ENCODE data around the gene GMCL1.
A peak's percentile ranks its signal among the peaks of the same experiment; 100 is the strongest.
"Not testable (repeated sequence)": the region's sequence is repeated elsewhere in the genome, so short reads cannot be mapped to it uniquely, and the experiment has no call there.

Gene GMCL1

DNA sequence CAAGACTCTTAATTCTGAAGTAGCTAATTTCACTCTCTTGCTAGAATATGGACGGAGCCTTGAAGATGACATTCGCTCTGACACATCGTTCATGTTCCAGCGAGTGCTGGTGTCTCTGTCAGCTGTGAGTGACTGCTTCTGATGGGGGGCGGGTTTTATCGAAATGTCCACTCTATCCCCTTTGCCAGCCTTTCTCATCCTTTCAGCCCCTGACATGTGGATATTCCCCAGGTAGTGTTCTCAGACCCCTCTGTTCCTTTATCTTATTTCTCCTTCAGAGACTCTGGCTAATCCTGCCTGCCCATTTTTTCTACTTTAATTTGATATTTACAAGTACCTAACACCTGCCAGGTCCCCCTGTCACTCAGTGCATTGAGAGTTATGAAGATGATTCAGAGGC, 18.9 kb upstream of the GMCL1 start:
- no peak for DNase-seq

DNA sequence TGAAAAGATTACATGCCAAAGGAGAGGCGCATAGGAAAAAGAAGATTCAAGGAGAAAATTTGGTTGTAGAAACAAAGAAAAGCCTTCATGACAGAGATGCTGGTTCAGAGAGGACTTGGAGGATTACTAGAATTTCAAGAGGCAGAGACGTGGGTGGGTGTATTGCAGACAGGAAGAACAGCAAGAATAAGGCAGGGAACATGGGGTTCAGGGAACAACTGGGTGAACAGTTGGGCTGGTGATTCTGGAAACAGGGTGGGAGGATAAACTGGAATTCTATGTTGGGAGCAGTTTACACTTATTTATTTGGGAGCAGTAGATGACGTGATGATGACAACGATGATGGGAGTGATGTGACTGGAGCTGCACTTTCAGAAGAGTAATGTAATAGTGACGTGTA, 18.4 kb upstream of the GMCL1 start:
- no peak for DNase-seq

DNA sequence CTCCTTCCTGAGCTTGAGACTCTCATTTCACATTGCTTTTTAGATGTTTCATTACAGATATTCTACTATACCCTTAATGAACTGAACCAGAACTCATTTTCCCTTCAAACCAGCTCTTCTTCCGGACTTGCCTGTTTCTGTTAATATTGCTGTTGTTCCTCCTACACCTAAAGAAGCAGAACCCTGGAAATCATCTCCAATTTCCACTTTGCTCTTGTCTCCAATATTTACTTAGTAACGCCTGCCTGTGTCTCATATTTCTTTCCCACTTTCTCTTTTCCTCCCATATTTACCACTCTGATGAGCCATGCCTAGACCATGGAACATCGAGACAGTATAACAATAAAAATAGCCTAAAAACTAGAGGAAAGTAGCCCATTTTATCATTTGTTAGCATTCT, 17.9 kb upstream of the GMCL1 start:
- DNase-seq: no peak

DNA sequence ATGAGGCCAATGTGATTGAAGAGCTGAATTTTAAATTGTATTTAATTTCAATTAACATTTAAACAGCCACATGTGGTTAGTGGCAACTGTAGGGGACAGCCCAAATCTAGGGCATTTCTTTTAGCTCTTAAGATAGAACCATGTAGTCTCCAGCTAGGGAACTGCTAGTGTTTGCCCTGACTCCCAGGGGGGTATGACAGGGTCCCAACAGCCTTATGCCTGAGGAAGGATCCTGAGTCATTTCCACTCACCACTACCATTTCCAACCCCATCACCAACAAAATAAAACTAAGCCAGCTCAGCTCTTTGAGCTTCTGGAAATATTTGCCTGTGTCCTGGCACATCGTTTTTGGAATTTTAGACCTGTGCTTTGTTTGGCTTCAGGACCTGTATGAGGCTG, 13.7 kb upstream of the GMCL1 start:
- no peak for DNase-seq

DNA sequence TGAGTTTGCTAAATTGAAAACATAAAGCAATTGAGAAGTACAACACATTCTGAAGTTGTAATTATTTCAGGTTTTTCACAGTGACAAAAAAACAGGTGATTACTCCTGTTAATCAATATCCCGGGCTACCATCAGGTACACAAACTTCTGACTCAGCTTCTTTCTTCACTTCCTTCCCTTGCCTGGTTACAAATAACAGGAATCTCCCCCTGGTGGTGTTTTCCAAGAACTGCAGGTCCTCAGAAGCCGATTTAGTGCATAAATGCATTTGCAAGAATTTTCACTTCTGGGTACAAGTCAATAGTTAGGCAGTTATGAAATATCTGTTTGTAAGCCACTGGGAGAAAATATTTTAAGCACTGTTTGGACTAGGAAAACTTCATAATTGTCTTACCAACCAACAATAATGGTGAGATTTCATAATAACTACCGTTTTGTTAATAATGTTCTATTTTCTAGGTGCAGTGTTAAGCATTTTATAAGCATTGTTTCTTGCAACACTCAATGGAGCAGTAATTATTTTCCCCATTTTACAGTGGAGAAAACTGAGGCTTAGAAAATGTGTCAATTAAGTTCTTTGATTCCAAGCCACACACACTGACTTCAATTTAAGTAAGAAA, 12.4 kb upstream of the GMCL1 start:
- DNase-seq: peak; percentile 94

DNA sequence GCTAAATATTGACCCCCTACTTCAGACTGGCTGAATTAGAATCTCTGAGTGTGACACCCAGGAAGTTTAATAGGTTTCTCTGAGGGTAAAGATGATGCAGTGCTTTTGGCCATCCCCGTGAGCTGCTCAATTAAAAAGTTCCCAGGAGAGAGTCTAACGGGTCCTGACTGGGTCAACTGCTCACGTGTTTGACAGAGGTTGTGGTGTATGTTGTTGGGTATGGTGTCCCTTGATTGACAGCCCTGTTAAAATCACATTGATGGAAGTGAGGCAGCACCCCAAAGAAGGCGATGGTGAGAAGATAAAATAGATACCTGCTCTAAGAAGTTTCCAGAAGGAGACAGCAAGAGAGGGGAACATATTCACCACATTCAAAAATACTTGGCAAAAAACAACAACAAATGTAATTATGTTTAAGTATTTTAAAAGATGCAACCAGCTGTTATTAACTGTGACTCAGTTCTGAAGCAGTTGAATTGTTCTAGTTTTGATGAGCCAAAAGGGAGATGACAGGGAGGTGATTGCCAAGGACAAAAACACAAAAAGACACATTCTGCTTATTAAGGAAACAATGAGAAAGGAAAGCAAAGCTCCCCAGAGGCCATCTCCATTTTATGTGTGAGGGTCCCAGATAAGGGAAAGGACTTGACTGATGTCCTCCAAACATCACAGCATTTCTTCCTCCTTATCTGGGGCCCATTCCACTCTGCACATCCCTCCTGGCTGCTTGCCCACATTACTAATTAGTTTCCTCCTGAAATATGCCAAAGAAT, 11.5 kb upstream of the GMCL1 start:
- DNase-seq: peak; percentile 87

DNA sequence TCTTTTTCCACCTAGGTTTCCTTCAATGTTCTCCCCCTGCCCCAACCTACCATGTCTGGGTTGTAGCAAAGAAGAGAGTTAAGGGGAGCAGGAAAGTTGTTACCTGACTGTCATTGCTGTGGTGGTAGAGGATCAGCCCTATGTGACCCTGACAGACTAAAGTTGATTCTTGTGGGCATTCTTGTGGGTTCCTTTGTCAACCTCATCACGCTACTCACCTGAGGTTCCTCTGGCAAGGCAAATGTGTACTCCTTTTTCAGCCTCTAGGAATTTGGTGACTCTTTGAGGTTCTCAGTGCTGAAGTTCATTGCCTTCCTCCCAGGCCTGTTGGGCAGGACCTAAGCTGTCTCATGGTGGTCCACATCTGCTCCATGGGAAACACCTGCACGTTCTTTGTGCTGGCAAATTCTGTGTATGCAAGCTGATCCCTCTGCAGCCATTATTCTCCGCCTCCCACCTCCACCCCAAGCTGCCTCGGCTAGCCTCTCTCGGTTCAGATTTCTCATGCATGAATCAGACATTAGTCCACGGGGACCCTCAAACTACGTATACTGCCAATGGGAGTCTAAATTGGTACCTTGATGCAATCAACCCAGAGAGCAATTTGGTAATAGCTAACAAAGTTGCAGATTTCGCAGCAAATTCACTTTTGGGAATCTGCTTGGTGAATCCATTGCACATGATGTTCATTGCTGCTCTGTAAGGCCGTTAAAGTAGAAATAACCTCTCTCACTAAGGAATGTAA, 1.5 kb upstream of the GMCL1 start:
- DNase-seq: no peak

DNA sequence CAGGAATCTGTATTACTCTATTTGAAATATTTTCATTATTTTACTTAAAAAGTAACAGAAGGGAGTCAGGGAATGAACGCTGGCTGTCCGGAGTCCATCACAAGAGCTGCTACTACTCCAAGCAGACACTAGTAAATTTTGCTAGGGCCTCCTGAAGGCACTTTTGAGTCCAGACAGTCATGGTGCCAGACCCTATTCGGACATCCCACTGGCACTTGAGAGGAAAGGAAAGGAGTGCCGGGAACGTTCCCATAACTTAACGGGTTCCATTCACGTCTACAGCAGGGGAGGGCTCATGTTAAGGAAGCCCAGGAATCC, 563 bp upstream of the GMCL1 start:
- DNase-seq: no peak

DNA sequence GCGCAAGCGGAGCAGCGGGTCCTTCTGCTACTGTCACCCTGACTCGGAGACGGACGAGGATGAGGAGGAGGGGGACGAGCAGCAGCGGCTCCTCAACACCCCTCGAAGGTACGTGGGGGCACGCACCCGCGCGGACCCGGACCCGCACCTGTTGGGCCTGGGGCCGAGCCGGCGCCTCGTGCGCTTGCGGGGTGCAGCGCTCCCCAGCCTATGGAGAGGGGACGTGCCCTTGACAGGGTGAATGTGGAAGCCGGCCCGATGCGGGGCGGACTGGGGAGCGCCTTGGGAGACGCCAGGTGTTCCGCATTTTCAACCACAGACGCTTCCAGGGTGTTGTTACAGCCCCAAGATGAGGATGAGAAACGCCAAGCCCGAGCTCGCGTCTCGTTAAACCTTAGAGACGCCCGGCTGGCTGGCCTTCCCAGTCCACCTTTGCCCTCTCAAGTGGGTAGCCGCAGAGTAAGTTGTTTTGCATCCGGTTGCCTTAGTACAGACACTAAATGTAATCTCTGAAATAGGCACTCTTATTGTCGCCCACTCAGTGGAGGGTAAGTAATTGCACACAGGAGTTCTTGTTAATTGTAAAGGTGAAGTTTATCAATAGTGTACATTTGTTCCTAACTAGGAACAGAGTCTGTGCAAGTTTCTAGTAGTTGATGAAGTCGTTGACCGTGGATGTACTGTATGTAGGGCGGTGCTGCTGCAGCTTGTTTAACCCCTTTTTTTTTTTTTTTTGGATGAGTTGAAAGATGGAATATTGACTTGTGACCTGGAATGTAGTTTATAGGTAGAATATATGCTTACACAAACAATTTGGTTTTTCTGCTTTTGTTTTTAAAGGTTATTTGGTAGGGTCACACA, 815 bp downstream of the GMCL1 start:
- peak; percentile 65 for DNase-seq

DNA sequence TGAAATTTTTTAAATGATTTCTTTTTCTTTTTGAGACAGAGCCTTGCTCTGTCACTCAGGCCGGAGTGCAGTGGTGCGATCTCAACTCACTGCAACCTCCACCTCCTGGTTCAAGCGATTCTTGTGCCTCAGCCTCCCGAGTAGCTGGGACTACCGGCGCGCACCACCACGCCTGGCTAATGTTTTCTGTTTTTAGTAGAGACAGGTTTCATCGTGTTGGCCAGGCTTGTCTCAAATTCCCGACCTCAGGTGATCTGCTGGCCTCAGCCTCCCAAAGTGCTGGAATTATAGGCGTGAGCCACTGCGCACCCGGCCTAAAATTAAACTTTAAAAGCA, 1.4 kb downstream of the GMCL1 start:
- DNase-seq: not testable (repeated sequence)

DNA sequence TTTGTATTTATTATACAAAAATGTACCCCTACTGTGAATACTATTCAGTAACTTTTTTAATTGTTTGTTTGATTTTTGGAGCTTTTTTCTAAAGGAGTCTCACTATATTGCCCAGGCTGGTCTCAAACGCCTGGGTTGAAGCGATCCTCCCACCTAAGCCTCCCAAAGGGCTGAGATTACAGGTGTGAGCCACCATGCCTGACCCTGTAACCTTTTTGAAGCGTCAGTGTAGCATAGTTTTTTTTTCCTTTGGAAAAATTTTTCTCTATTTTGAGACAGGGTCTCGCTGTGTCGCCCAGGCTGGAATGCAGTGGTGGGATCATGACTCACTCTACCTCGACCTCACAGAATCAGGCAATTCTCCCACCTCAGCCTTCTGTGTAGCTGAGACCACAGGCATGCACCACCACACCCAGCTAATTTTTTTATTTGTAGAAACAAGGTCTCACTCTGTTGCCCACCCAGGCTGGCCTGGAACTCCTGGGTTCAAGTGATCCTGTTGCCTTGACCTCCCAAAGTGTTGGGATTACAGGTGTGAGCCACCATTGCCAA, 2.0 kb downstream of the GMCL1 start:
- DNase-seq: no peak

DNA sequence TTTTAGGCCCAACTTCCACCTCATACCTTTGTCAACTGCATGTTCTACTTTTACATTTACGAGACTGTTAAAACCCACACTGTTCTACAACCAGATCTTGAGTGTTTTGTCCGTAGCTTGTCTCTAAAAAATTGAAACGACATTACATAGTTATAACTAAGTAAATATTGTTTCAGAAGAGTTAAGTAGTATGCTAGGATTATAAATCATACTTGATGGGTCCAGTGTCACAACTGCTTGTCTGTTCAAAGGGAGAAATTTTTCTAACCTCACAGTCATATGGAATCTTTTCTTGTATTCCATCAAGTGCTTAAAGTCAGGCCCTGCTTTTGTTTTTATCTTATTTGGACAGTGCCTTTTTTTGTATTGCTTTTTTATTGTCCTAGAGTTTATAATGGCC, 4.3 kb downstream of the GMCL1 start:
- no peak for DNase-seq

DNA sequence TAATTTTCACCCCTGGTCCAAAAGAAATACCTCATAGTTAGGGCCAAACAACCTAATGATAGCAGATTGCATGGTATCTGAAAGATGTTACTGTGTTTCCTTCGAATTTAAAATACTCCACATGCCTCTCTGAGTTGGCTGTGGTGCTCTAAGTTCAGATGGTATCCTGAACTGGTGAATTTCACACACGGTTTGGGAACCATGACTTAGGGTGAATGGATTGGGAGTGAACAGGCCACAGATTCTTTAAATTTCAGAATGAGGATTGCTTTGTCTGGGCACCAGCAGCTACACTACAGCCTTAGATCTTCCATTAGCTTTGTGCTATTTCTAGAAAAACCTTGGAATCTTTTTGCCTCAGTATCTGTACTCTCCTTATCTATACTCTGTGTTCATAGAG, 6.2 kb downstream of the GMCL1 start:
- DNase-seq: no peak

DNA sequence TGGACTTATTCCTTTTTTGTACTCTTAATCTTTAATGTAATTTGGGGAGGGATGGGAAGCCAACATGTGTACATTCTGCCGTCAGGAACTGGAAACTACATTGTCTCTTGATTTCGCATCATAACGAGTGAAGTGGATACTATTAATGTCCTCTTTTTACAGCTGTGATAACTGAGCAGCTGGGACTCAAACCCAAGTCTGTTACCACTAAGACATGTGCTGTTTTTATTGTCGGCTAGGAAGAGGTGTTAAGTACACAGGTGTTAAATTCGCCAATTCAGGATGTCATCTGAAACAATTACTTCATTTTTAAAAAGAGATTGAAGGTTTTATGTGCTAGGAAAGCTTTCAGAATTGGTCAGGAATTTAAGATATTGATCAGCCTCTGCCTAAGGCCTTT, 6.9 kb downstream of the GMCL1 start:
- DNase-seq: no peak

DNA sequence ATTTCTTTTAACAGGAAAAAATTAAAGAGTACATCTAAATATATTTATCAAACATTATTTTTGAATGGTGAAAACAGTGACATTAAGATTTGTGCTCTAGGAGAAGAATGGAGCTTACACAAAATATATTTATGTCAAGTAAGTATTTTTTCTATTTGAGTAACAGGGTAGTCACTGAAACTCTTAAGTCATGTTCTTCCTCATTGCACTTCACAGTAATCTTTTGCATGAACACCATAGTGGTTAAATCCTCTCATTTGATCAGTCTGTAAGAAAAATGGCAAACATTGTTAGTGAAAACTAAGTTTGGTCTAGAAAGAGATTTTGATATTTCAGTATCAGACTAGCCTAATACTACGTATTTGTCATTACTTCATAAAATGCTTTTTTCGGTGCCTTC, 8.1 kb downstream of the GMCL1 start:
- DNase-seq: no peak

DNA sequence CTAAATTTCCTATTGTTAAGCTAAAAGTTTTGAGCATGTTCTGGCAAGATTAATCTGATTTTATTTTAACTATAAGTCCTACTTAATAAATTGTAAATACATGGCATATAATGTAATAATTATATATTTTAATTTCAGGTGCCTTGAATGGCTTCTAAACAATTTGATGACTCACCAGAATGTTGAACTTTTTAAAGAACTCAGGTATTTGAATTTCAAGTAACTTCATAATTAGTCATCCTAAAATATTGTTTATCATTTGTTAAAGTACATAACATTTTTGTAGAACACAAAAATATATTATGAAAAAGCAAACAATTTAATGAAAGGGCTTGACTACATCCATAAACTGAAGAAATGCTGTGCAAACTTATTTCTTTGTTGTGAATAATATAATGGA, 14.5 kb downstream of the GMCL1 start:
- DNase-seq: no peak

DNA sequence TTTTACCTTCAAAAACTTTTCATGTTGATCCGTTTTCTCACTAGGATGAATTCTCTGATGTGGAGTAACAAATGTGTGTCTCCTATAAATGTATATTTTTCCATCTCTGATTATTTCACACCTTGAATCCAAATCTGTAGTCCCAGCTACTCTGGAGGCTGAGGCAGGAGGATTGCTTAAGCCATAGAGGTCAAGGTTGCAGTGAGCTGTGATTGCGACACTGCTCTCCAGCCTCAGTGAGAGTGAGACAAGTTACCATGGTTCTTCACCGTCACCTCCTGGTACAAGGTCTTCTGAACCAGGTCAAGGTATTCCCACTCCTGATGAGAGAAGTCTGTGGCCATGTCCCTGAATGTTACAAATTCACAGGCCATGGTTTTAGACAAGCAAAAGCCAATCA, 15.1 kb downstream of the GMCL1 start:
- DNase-seq: no peak

DNA sequence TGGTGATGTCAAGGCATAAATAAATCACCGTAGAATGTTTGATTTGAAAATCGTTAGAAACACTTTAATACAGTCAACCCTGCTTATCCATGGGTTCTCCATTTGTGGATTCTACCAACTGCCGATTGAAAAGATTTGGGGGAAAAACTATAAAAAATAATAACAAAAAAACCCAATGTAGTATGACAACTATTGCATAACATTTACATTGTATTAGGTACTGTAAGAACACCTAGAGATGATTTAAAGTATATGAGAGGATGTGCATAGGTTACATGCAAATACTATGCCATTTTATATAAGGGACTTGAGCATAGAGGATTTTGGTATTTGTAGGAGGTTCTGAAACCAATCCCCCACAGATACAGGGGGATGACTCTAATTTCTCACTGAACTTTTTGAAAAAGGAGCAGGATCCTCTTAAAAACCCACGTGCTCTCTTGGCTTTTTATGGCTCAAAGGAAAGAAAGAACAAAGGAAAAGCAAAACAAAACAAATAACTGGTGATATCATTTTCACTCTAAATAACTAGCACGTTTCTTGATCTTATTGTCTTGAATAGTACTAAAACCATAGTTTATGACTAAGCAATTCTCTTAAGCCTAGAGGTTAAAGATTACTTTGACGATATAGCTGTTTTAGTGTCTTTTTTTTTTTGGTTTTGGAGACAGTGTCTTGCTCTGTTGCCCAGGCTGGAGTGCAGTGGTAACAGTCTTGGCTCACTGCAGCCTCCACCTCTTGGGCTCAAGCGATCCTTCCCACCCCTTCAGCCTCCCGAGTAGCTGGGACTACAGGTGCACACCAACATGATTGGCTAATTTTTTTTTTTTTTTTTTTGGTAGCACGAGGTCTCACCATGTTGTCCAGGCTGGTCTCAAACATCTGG, 17.0 kb downstream of the GMCL1 start:
- no peak for DNase-seq

DNA sequence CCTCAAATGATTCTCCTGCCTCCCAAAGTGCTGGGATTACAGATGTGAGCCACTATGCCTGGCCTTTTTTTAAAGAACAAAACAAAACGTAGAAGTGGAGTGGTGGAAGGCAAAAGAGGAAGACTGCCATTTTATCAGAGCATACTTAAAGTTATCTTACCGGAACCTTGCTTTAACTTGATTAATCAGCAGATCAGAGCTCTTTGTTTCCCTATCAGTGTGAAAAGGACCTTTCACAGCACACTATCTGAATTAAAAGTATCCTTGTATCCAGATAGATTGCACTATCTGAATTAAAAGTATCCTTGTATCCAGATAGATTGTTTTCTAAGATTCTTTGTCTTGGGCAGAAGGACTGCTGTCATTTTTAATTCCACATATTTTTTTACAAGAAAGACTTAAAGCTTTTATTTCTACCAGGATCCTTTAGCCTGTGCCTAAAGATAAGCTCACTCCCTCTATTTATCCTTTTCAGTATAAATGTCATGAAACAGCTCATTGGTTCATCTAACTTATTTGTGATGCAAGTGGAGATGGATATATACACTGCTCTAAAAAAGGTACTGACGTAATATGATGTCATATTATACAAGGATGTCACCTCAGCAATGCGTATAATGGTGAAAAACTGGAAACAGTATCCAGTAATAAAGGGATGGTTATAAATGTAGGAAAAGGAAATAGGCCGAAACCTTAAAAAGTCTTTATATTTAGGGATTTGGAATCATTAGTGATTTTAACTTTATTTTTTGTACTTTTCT, 17.8 kb downstream of the GMCL1 start:
- peak; percentile 48 for DNase-seq

DNA sequence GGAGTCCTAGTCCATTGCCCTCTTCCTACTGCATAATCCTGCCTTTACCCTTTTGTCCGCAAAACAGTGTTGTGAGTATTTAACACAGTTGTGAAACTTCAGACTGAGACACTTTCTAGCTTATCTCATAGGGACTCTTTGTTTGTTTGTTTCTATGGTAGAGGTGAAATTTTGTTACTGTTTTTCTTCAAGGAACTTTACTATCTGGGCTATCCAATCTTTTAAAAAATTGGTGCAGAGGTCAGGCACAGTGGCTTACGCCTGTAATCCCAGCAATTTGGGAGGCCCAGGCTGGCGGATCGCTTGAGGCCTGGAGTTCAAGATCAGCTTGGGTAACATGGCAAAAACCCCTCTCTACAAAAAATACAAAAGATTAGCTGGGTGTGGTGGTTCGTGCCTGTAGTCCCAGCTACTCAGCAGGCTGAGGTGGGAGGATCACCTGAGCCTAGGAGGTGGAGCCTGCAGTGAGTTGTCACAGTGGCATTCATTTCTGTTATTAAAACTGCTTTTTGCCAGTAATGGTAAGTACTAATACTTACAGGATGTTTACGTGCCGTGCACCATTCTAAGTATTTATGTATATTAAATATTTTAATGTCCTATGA, 18.8 kb downstream of the GMCL1 start:
- no peak for DNase-seq

DNA sequence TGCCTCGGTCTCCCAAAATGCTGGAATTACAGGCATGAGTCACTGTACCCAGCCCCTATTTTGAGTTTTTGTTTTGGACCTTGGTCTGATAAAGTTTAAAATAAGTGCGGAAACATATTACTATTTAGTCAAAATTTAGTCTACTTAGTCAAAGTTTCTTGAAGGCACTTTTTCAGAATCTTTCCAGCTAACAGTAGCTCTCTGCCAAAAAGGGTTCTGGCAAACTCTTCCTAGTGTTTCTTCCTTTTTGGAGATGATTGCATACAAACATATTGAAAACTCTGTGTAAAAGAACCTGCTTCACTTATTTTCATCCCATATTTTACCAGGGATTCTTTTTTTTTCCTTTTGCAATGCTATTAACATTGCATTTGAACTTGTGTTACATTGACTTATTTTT, 28.8 kb downstream of the GMCL1 start:
- no peak for DNase-seq

Measured in hematopoietic multipotent progenitor cell treated with erythropoietin and hydrocortisone succinate and interleukin-3 and kit ligand, for 6 days (in vitro differentiated cells).